K562 (cell line): Measurements from ENCODE around the gene OBSCN. TPM values are rescaled to one million over a fixed set of nuclear protein-coding genes. Genes with fewer than 3 reads are reported as not detected.

ENCODE experiments used
- DMBX1 ChIP-seq: fragments of 250-450 bp; sonication (Bioruptor Pico); IDR thresholded peaks from 2 replicates; pipeline ENCODE4 v1.8.0; 2022; ENCODE audit warnings: inconsistent platforms, mild to moderate bottlenecking, moderate library complexity, borderline replicate concordance
- E2F6 ChIP-seq, 2 experiments: IDR thresholded peaks; 2 replicates each; pipeline ENCODE4 v1.6.1; 2011; ENCODE audit warnings: borderline replicate concordance in 1 of 2, control low read depth in 1 of 2, low read depth in 1 of 2, low read length in 1 of 2, mild to moderate bottlenecking in 1 of 2, mixed read lengths in 1 of 2, moderate library complexity in 1 of 2; ENCODE audit not compliant: insufficient read depth in 1 of 2, insufficient read length in 1 of 2, poor library complexity in 1 of 2, severe bottlenecking in 1 of 2; ENCODE audit errors: extremely low read depth in 1 of 2
- ESRRB ChIP-seq: fragments of 250-450 bp; sonication (Bioruptor Pico); IDR thresholded peaks from 2 replicates; pipeline ENCODE4 v1.5.0; 2020; ENCODE audit warnings: mild to moderate bottlenecking, moderate library complexity, borderline replicate concordance
- NCOA2 ChIP-seq, 2 experiments: fragments of 450-650 bp; IDR thresholded peaks; 2 replicates each; pipeline ENCODE4 v1.6.1; 2018; ENCODE audit warnings: mild to moderate bottlenecking in 2 of 2, moderate library complexity in 1 of 2; ENCODE audit not compliant: partially characterized antibody in 2 of 2
- NRF1 ChIP-seq, 2 experiments: fragments of 450-650 bp; IDR thresholded peaks in 1 of 2; conservative IDR thresholded peaks in 1 of 2; 2 replicates each; pipeline ENCODE4 v1.6.1; 2014; ENCODE audit warnings: mild to moderate bottlenecking in 2 of 2
- PKNOX1 ChIP-seq: fragments of 450-650 bp; IDR thresholded peaks from 2 replicates; pipeline ENCODE4 v1.6.1; 2016
- POLR2G ChIP-seq: fragments of 200-400 bp; formaldehyde crosslinking; IDR thresholded peaks from 2 replicates; pipeline ENCODE4 v1.6.1; 2017; ENCODE audit warnings: low read depth, mild to moderate bottlenecking, antibody characterized with exemption, low read length, moderate library complexity
- REST ChIP-seq, 2 experiments: fragments of 450-650 bp; formaldehyde crosslinking in 1 of 2; IDR thresholded peaks; 2 replicates each; pipeline versions ENCODE4 v1.4.0 to v1.6.1; 2014 to 2020; ENCODE audit warnings: mild to moderate bottlenecking in 2 of 2, borderline replicate concordance in 1 of 2, low read depth in 1 of 2
- SMAD1 ChIP-seq: fragments of 150-350 bp; IDR thresholded peaks from 2 replicates; pipeline ENCODE4 v1.6.1; 2014; ENCODE audit warnings: low read length, low read depth; ENCODE audit not compliant: partially characterized antibody
- ZFP91 ChIP-seq: sonication (generic); formaldehyde crosslinking; IDR thresholded peaks from 2 replicates; pipeline ENCODE4 v1.8.0; 2022; ENCODE audit warnings: mild to moderate bottlenecking, missing genetic modification reagents
- ZKSCAN8 ChIP-seq: fragments of 200-800 bp; sonication (Bioruptor generic); IDR thresholded peaks from 2 replicates; pipeline ENCODE4 v1.6.1; 2016; ENCODE audit warnings: missing genetic modification characterization, missing compliant biosample characterization
- ZNF445 ChIP-seq: fragments of 250-450 bp; sonication (Bioruptor Pico); IDR thresholded peaks from 2 replicates; pipeline ENCODE4 v1.4.0; 2020; ENCODE audit warnings: low read depth, mild to moderate bottlenecking, moderate library complexity
- ZNF551 ChIP-seq: fragments of 250-450 bp; sonication (Bioruptor Pico); IDR thresholded peaks from 2 replicates; pipeline ENCODE4 v1.5.0; 2021; ENCODE audit warnings: mild to moderate bottlenecking, moderate library complexity
- polyA plus RNA-seq, 8 experiments: library from polyadenylated mRNA; depleted of rRNA in 4 of 8; stranded (reverse) in 5 of 8; unstranded in 3 of 8; fragments of >200 nt; fragmentation: Nextera tagmentation in 2 of 8; fragmentation: Illumina TruSeq in 1 of 8; extraction: Ambion mirVana in 2 of 8; extraction: Trizol in 1 of 8; gene quantifications; 2 replicates each; pipeline versions ENCODE4 v1.2.1 to v1.2.3, GENCODE V29; 2011 to 2014; ENCODE audit warnings: inconsistent platforms in 1 of 8, missing spikeins in 1 of 8
- total RNA-seq, 7 experiments: library from RNA; depleted of rRNA in 6 of 7; stranded (reverse); fragments of >200 nt in 6 of 7; fragmentation: Illumina TruSeq in 2 of 7; extraction: Trizol in 2 of 7; gene quantifications; 2 replicates each; pipeline versions ENCODE4 v1.2.1 to v1.2.3, GENCODE V29; 2011 to 2021; ENCODE audit warnings: low replicate concordance in 1 of 7

Gene OBSCN
- total and polyA plus RNA-seq, 9 of the 15 experiments (the other 6 are each of a cell fraction or from before 2014, with no cell fraction given): 0.18 to 19.7 (median 3.6) TPM

GRCh38 chr1:228359613-228360532, 152.0 kb downstream of the OBSCN start (continued):
- TF ChIP-seq E2F6 (IDR thresholded peaks at IDR 0.05; ENCODE audit: borderline replicate concordance in 1 of 2, extremely low read depth in 1 of 2, insufficient read depth in 1 of 2, insufficient read length in 1 of 2, low read depth in 1 of 2, low read length in 1 of 2, poor library complexity in 1 of 2, severe bottlenecking in 1 of 2) (no peak), ZNF551 (CRISPR knock-in tag) (no peak), SMAD1 (no peak), POLR2G (peak; percentile 61), ESRRB (CRISPR knock-in tag) (0 out of 2 replicates have a peak, but pooled peaks have one; percentile 31), ZNF445 (CRISPR knock-in tag) (no peak), ZKSCAN8 (no peak), NCOA2 (IDR thresholded peaks at IDR 0.05; ENCODE audit: partially characterized antibody in 2 of 2) (no peak), REST (IDR thresholded peaks at IDR 0.05; ENCODE audit: borderline replicate concordance) (no peak), REST (CRISPR knock-in tag; IDR thresholded peaks at IDR 0.05; ENCODE audit: low read depth) (0 out of 2 replicates have a peak, but pooled peaks have one; percentile 41), PKNOX1 (no peak), NRF1 (conservative IDR thresholded peaks at IDR 0.05 in 1 of 2, IDR thresholded peaks at IDR 0.05 in 1 of 2) (no peak), ZFP91 (CRISPR knock-in tag) (no peak), DMBX1 (CRISPR knock-in tag) (no peak)
